ENCODE results near the gene IRF2BPL.

DNA sequence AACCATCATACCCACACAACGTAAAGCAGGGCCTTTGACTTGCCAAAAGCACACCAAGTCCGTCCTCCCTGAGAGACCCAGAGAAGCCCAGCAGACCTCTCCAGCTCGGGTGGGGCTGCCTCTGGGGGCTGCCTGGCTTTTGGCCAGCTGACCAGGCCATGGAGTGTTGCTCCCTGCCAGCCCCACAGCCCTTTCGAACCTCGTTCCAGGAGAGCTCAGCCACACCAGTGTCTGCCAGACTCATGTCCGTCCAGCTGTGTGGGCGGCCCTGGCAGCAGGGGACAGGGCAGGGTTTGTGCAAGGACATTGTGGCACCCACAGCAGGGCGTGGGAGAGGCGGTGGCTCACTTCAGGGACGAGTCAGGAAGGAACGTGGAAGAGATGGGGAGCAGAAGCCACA, 22.6 kb upstream of the IRF2BPL start:
- TF ChIP-seq, protein P1, sequence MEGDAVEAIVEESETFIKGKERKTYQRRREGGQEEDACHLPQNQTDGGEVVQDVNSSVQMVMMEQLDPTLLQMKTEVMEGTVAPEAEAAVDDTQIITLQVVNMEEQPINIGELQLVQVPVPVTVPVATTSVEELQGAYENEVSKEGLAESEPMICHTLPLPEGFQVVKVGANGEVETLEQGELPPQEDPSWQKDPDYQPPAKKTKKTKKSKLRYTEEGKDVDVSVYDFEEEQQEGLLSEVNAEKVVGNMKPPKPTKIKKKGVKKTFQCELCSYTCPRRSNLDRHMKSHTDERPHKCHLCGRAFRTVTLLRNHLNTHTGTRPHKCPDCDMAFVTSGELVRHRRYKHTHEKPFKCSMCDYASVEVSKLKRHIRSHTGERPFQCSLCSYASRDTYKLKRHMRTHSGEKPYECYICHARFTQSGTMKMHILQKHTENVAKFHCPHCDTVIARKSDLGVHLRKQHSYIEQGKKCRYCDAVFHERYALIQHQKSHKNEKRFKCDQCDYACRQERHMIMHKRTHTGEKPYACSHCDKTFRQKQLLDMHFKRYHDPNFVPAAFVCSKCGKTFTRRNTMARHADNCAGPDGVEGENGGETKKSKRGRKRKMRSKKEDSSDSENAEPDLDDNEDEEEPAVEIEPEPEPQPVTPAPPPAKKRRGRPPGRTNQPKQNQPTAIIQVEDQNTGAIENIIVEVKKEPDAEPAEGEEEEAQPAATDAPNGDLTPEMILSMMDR (optimal IDR thresholded peaks at IDR 0.05 in 1 of 3, IDR thresholded peaks at IDR 0.05 in 1 of 3, conservative IDR thresholded peaks at IDR 0.05 in 1 of 3; ENCODE audit: extremely low read depth in 1 of 3, insufficient read depth in 2 of 3, low read length in 3 of 3), result no peak
- no peak for TF ChIP-seq EZH2 (IDR thresholded peaks at IDR 0.05; ENCODE audit: low read length)
